ENCODE data around the gene SPPL3.

- TF ChIP-seq CTCF (IDR thresholded peaks at IDR 0.05; ENCODE audit: insufficient read depth, low read length, poor library complexity, severe bottlenecking) (no peak), EZH2phosphoT487 (conservative IDR thresholded peaks at IDR 0.05; ENCODE audit: low read length) (no peak)
Measured at GRCh38 chr12:120844297-120844696, 59.9 kb downstream of the SPPL3 start.
